Stomach (tissue), 4 donors: ENCODE measurements around the gene FAM117A.

Experiments
- POLR2A ChIP-seq, 4 donors: fragments of 450-650 bp; IDR thresholded peaks; one replicate each; pipeline ENCODE4 v1.6.1; 2016; ENCODE audit warnings: antibody characterized with exemption in 4 of 4, control low read depth in 2 of 4, mild to moderate bottlenecking in 1 of 4, moderate library complexity in 1 of 4
- POLR2AphosphoS5 ChIP-seq, 3 donors: sonication (generic); formaldehyde crosslinking; IDR thresholded peaks; one replicate each; pipeline ENCODE4 v1.6.1; 2016; ENCODE audit warnings: antibody characterized with exemption in 3 of 3
- TF ChIP-seq, protein P1 (sequence below), 7 experiments: fragments of 450-650 bp in 4 of 7; fragments of 200-600 bp in 3 of 7; sonication (generic) in 3 of 7; IDR thresholded peaks; one replicate each; pipeline ENCODE4 v1.5.1; 2016 to 2019; ENCODE audit warnings: antibody characterized with exemption in 7 of 7, control low read depth in 2 of 7, mild to moderate bottlenecking in 1 of 7

- no peak for TF ChIP-seq POLR2AphosphoS5 (IDR thresholded peaks at IDR 0.05)
- TF ChIP-seq, protein P1, sequence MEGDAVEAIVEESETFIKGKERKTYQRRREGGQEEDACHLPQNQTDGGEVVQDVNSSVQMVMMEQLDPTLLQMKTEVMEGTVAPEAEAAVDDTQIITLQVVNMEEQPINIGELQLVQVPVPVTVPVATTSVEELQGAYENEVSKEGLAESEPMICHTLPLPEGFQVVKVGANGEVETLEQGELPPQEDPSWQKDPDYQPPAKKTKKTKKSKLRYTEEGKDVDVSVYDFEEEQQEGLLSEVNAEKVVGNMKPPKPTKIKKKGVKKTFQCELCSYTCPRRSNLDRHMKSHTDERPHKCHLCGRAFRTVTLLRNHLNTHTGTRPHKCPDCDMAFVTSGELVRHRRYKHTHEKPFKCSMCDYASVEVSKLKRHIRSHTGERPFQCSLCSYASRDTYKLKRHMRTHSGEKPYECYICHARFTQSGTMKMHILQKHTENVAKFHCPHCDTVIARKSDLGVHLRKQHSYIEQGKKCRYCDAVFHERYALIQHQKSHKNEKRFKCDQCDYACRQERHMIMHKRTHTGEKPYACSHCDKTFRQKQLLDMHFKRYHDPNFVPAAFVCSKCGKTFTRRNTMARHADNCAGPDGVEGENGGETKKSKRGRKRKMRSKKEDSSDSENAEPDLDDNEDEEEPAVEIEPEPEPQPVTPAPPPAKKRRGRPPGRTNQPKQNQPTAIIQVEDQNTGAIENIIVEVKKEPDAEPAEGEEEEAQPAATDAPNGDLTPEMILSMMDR (IDR thresholded peaks at IDR 0.05), result no peak
- no peak for TF ChIP-seq POLR2A (IDR thresholded peaks at IDR 0.05)
Observed at GRCh38 chr17:49696233-49696761, 67.6 kb downstream of the FAM117A start.
